Left colon (tissue), 2 donors: ENCODE data around the gene SYNE2. TPM values are rescaled to one million over a fixed set of nuclear protein-coding genes. Genes with fewer than 3 reads are reported as not detected.

ENCODE experiments used
- ATAC-seq: fragments of 200-7000 bp; cut with Tn5 transposase; one replicate; pipeline ENCODE4 v1.9.1; 2020; ENCODE audit warnings: mild to moderate bottlenecking, moderate library complexity
- DNase-seq, 2 donors: peaks; one replicate each; pipeline ENCODE4 v3.0.0-alpha.2; 2020
- intact Hi-C, 2 donors: fragments of 100-400 bp; cut with DNase I in 1 of 2; cut with micrococcal nuclease in 1 of 2; formaldehyde crosslinking; loops; one replicate each; pipeline versions ENCODE4 v1.11.2 to v1.14.0; 2022; cut with DNase I, micrococcal nuclease
- total RNA-seq, 2 donors: library from RNA; stranded (reverse); fragmentation: NEBNext Ultra II Directional; extraction: Animal tissue kit (Norgen Biotek cat#: 25700); gene quantifications; one replicate each; pipeline ENCODE4 v1.2.1, GENCODE V29; 2021
- donor health status: DM: no; HTN: no; CAD: no.
- donor health status: DM: yes; HTN: yes; CAD: no.

The SYNE2 gene
- total RNA-seq, 2 donors from 2014 or later: 137 to 189 TPM

DNA sequence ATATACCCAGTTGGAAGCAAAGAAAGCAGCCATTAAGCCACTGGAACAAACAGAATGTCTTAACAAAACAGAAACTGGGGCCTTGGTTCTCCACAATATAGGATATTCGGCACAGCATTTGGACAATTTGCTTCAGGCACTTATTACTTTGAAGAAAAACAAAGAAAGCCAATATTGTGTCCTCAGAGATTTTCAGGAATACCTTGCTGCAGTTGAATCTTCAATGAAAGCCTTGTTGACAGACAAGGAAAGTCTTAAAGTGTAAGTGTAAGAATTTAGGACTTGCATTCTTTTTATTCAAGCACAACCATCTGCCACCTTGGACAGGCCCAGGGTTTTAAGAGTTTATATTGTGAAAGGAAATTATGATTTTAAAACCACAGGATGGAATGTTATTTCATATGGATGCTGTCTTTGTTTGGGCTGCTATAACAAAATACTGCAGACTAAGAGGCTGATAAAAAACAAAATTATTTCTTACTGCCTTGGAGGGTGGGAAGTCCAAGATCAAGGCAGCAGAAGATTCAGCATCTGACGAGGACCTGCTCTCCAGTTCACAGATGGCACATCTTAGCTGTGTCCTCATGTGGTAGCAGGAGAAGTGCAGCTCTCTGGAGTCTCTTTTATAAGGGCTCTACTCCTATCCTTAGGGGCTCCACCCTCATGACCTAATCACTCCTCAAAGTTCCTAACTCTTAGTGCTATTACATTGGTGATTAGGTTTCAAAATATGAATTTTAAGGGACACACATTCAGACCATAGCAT lies 197.0 kb downstream of the SYNE2 start:
- ATAC-seq: no peak
- intact Hi-C loops: no loop called here
- no peak for DNase-seq

DNA sequence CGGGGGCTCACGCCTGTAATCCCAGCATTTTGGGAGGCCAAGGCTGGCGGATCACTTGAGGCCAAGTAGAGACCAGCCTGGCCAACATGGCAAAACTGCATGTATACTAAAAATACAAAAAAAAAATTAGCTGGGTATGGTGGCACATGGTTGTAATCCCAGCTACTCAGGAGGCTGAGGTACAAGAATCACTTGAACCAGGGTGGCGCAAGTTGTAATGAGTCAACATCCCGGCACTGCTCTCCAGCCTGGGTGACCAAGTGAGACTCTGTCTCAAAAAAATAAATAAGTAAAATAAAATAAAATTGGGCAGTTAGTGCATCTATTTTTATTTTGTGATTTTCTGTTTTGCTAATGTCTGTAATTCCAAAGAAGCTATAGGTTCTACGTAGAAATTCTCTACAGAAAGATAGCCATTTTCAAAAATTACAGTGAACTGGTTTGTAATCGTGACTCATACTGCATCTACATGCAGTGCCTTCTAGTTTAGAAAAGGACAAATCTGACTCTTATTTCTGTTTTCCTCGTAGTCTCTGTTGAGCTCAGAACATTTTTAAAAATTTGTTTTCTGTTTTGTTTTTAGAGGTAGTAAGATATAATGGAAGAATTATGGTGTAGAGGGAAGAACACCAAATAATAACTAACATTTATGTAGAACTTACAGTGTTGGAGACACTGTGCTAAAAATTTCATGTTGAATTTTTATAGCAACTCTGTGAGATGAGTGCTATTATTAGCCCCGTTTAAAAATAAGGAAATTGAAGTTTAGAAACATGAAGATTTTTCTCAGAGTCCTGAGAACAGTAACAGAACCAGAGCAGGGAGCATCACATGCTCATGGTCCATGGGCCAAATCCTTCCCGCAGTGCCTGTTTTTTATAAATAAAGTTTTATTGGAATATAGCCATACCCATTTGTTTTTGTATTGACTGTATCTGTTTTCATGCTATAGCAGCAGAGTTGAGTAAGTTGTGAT lies 201.2 kb downstream of the SYNE2 start:
- ATAC-seq (no peak), DNase-seq (no peak)
- intact Hi-C loops: no loop called here

DNA sequence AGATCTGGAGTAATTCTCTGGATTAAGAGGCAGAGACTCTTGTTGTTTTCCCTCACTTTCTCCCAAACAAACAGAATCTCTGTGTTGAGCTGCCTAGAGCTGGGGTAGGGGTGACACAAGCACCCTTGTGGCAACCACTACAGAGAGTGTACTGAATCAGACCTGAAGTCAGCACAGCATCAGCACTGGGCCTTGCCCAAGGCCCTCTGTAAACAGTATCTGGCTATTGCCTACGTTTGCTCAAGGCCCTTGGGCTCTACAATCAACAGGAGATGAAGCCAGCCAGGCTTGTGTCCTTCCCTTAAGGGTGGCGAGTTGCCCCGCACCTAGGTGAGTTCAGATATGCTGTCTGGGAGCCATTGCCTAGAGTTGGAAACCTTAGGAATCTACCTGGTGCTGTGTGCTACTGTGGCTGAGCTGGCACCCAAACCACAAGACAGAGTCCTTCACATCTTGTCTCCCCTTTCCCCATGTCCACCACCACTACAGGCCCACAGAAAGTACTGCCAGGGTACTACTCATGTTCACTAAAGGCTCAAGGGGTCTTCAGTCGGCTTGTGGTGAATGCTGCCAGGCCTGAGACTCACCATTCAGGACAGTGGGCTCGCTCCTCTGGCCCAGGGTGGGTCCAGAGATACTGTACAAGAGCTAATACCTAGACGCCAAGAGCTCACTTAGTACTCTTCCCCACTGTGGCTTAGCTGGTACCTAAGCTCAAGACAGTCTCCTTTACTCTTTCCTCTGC lies 206.8 kb downstream of the SYNE2 start:
- DNase-seq (no peak), ATAC-seq (no peak)
- intact Hi-C loops: no loop called here

DNA sequence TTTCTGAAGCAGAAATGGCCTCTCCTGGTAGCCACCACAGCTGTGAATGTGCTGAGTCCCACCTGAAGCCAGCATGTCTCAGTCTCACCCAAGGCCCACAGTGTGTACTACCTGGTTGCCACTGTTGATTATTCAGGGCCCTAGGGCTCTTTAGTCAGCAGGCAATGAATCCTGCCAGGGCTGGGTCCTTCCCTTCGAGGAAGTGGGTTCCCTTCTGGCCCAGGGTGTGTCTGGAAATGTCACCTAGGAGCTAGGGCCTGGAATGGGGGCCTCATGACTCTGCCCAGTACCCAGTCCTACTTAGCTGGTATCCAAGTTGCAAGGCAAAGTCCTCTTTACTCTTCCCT lies 207.4 kb downstream of the SYNE2 start:
- ATAC-seq (peak; percentile 92), DNase-seq (peak in 1 of 2 donors; percentile 30)
- intact Hi-C loops: no loop called here

DNA sequence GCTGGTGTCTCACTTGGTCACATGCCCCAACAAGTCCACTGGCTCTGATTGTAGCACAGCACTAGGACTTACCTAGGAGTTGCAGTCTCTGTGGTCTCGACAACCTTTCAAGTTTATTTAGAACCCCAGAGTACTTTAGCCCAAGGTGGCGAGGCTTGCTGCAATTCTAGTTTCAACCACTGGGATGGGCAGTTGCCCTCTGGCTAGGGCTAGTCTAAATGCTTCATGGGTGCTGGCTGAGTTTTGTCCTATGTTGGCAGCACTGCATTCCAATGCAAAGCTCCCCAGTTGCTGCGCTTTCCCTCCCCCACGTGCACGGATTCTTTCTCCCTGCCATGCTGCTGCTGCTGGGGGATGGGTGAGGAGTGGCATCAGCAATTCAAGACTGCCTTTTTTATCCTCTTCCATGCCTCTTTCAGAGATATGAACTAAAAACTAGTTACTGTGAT lies 207.9 kb downstream of the SYNE2 start:
- peak in 1 of 2 donors; percentile 43 for DNase-seq
- peak; percentile 89 for ATAC-seq
- intact Hi-C loops: no loop called here

GRCh38 chr14:64061115-64061514 lies 208.3 kb downstream of the SYNE2 start:
- intact Hi-C loops: no loop called here
- no peak for ATAC-seq
- DNase-seq: no peak

- ATAC-seq (no peak), DNase-seq (no peak)
- intact Hi-C loops: no loop called here
Measured at GRCh38 chr14:64061706-64062105, 208.9 kb downstream of the SYNE2 start.

DNA sequence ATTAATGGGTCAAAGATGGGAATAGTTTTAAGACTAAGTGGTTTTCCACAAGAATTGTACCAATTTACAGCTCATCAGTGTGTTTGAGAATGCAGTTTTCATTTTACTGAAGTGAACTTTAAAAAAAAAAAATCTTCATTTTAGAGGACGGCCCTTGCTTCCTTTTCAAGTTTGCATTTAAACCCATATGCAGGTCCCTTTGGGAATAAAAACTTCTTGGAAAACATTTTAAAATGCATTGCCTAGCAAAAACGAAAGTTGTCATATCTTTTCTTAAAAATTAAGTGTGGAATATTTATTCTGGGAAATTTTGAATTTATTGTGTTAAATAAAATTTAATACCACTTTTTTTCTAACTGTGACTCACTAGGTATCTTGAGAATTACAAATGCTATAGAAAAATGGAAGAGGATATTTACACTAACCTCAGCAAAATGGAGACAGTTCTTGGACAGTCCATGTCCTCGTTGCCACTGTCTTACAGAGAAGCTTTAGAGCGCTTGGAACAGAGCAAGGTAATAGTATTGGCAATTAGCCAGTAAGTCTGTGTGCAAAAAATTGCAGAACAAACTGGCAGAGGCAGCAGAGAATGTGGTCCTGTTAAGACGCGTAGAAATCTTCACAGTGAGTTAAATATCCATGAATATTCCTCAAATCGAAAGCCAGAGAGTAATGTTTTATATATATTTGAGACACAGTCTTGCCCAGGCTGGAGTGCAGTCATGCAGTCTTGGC lies 209.7 kb downstream of the SYNE2 start:
- intact Hi-C loops: no loop called here
- DNase-seq (no peak), ATAC-seq (no peak)

DNA sequence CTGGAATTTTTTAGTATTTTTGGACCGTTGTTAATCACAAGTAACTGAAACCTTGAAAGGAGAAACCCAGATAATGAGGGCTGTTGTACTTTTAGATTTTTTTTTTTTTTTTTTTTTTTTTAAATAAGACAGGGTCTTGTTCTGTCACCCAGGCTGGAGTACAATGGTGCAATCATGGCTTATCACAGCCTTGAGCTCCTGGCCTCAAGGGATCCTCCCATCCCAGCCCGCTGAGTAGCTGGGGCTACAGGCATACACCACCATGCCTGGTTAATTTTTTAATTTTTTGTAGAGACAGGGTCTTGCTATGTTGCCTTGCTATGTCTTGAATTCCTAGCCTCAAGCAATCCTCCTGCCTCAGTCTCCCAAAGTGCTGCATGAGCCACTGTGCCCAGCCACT lies 211.6 kb downstream of the SYNE2 start:
- DNase-seq: no peak
- ATAC-seq: no peak
- intact Hi-C loops: no loop called here

GRCh38 chr14:64069634-64070359 lies 217.0 kb downstream of the SYNE2 start:
- intact Hi-C loops: no loop called here
- no peak for DNase-seq
- ATAC-seq: no peak

DNA sequence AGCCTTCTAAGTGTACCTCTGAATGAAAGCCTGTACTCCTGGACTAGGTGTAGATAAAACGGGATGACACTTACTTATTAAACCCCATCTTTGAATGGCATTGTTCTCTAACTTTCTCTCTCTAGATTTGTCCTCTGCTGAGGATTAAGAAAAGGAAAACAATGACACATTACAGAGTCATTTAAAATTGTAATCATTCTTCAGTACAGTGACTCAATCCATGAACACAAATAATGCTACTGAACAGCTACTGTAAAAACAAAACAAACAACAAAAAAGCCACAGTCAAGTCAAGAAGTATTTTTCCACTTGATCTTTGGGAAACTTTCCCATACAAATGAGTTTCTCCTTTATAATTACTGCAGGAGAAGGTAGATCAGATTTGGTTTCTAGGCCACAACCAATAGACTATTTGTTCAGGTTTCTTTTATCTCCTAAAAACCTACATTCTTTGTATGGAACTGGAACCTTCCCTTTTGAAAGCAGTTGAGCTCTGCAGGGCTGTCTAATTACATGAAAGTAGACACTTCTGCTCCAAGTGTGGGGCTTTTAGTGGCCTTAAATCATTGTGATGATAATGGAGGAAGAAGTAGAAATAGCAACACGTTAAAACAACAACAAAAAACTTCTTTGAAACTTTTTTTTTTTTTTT lies 222.3 kb downstream of the SYNE2 start:
- DNase-seq (no peak), ATAC-seq (no peak)
- intact Hi-C loops: no loop called here

GRCh38 chr14:64075613-64076005 lies 222.8 kb downstream of the SYNE2 start:
- intact Hi-C loops: no loop called here
- no peak for DNase-seq
- ATAC-seq: no peak

DNA sequence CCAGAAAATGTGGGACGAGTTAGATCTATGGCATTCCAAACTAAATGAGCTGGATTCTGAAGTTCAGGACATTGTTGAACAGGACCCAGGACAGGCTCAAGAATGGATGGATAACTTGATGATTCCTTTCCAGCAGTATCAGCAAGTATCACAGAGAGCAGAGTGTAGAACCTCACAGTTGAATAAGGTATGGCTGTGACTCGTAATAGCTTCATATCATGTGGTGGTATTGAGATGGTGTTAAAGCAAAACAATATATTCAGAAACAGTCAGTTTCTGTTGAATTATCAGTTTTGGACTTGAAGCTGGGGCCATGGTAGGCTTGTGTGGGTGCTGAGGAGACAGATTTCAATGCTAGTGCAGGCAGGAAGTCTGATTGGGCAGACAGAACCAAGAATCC lies 227.6 kb downstream of the SYNE2 start:
- ATAC-seq: no peak

GRCh38 chr14:64081174-64081746 lies 228.5 kb downstream of the SYNE2 start:
- intact Hi-C loops: no loop called here
- no peak for DNase-seq
- peak; percentile 25 for ATAC-seq

More for the DNA sequence above, 227.6 kb downstream of the SYNE2 start:
- no peak for DNase-seq
- intact Hi-C loops: no loop called here

DNA sequence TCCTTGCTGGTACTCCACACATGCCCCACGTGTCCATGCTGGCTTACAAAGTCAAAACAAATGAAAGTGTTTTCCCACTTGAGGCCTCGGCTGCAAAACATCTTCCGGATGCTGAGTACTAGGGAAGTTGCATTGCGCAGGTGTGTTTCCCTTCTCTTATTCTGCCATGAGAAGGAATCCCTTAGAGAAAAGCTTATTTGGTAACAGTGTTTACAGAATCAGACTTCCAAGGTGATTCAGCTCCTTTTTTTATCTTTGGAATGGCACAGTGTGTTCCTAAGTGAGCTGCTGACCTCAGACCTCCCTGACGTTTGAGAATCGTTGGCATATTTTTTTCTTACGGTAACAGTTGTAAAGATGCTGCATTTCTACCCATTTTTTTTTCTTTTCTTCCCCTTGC lies 230.0 kb downstream of the SYNE2 start:
- DNase-seq (no peak), ATAC-seq (no peak)
- intact Hi-C loops: no loop called here

GRCh38 chr14:64088647-64088964 lies 235.8 kb downstream of the SYNE2 start:
- intact Hi-C loops: no loop called here
- no peak for ATAC-seq
- DNase-seq: no peak

- intact Hi-C loops: no loop called here
- DNase-seq (no peak), ATAC-seq (no peak)
Measured at GRCh38 chr14:64089920-64090319, 237.1 kb downstream of the SYNE2 start.
